GM20431 (cell line): ENCODE data around the gene SEMA7A.

Experiments used
- in situ Hi-C: fragments of 300-500 bp; cut with MseI, MboI; formaldehyde crosslinking; loops from one replicate; pipeline ENCODE4 v1.15.0; 2020; ENCODE audit warnings: low sequenced_read_pairs; ENCODE audit not compliant: unreplicated experiment

Gene SEMA7A

DNA sequence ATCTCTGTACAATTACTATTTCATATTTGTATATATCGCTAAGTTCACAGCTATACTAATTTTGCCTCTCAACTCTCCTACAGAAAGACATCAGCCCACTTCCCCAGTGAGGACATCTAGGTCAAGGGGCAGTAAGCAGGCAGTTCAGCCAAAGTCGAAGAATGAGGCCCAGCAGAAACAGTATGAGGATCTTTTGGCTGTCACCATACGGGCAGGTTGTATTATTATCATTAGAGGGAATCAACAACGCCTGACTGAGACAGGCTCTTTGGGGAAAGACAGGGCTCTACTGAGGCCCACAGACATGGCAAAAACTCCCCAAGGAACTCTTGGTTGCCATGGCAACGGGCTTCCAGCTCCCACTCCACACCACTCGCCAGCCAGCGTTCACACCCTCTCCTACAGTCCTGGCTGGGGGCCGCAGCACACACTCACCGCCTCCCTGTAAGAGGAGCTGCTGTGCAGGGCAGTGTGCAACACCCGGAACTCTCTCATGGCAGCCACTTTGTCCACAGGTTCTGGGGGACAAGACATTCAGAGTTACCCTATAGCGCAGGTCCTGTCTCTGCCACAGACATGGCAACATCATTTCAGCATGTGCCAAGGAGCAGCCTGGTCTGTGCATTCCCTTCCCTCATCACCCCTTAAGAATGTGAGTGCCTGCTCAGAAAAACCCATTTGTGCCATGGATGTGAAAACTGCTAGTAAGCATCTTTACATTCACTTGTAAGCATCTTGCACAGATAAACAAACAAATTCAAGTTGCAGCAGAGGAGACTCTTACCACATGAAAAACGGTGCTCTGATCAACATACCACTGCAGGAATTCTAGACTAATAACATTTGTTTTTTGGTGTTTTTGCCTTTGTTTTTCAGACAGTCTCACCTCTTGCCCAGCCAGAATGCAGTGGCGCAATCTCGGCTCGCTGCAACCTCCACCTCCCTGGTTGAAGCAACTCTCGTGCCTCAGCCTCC lies 18.4 kb upstream of the SEMA7A start:
- in situ Hi-C loops, result no loop called here

DNA sequence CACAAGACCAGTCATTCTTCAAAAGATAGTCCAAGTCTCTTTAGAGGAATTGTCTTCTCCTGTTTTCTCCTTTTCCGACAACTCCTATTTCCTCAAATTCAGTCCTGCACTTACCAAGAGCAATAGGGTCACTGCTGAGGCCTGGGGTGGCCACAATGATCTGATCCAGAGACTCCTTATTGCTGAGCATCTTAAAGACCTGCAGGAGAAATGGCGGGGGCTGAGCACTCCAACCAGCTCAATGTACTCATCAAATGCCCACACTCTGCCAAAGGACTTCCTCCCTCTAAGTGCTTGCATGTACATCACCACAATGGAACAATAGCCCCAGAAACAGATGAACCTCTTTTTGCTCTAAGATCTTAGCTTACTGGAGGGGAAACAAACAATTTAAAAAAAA lies 17.6 kb upstream of the SEMA7A start:
- in situ Hi-C loops, result no loop called here

DNA sequence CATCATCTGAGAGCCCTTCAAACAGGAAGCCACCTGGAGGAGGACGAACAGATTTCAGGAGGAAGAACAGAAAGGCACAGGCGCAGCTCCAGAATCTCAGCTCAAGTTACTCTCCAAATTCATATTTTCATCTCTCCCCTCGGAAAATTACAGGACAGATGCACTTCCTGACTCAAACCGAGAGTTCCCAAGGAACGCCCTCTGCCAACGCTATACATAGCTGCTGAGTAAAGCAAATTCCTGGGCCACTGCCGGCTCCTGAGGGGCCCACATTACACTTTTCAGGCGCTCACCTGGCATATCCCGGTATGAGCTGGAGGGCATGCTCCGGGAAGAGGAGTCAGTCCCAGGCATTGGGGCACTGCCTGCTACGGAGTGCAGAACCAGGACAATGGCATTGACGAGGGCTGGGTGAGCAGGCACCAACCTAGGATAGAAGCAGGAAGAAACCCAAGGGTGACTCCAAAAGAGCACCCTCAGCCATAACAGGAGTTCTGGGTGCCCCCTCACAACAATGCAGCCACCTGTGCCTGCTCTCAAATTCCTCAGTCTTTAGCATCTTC lies 16.0 kb upstream of the SEMA7A start:
- in situ Hi-C loops, result no loop called here

DNA sequence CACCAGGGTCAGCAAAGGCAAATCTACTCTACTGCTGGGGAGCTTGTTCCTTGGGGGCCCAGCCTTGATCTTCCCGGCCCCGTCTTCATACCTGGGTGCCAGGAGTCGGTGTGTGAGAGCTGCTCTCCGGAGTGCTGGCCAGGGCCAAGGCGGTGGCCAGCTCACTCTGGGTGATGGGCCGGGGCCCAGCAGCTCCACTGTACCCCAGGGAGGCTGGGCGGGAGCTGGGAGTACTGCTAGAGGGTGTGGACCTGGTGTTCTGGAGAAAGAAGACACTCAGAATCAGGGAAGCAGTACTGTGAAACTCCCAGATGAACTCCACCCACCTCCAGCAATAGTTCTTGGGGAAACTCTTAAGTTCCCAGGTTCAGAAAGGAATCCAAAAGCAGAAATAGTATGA lies 15.3 kb upstream of the SEMA7A start:
- in situ Hi-C loops, result no loop called here

DNA sequence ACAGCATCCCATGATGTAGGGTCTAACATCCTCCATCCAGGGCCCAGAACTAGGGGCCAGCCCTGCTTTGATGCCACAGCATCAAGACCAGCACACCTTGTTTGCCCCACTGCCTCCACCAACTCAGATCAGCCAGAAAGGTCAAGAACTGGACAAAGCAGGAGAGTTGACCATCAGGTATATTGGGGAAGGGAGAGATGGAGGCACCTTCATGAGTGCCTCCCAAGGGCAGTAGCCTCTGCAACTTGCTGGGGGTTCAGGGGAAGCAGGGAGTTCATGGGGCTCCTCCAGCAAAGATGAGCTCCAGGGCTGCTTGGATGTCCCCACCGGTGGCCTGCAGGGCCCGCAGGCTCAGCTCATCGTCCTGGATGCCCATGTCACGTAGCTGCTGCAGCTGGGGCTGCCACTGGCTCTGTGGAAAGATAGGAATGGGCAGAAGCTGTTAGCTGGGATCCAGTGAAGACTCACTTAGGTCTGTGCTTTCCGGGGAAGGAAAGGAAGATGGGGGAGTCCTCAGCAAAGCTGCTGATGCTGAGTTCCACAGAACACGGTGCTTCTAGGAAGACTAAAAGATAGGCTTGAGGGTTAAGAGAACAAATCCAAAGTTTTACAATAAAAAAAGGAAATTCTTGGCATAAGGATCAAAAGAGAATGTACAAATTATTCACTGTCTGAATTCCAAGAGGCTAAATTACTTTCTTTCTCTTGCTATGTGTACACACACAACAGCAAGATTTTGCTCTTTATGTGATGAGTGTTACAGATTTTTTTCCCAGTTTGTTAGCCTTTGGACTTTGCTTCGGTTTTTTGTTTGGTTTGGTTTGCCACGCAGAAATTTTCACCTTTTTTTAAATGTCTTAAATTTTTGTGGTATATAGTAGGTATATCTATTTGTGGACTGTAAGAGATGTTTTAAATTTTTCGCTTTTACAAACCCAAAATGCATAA lies 12.3 kb upstream of the SEMA7A start:
- in situ Hi-C loops, result no loop called here

DNA sequence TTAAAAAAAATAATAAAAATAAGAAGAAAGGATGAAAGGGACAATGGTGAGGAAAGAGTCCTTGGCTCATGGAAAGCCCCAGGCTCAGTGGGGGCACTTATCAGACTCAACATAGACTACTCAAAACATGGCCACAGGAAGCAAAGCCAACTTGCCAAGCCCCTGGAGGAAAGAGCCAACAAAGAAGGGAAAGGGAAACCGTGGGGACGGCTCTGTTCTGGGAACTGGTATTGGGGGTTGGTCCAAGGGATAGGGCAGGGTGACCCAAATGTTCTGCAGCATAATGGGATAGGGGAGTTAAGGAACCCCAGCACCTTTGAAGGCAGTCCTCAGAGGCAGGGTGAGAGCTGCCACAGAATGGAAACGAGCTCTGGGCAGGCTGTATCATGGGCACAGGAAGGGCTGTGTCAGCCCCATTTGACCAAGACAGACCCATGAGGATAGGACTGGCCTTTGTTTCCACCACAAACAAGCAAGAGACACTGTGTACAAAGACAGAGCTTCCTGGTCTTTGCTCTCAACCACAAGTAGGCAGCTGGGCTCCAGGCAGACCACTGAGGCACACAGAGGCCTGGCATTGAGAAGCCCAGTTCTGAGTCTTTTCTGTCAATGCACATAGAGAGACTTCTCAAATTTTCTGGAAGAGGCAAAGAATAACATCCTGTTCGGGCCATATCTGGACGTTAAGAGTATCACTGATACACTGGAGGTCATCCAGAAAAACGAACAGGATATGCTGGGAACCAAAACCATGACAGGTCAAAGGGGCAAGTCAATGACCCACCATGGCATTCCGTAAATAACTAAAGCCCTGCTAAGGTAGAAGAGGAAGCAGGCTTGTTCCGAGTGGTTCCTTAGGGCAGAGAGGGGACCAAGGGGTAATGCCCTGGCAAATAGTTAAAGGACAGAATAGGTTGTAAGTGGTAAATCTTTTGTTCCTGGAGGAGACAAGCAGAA lies 10.6 kb upstream of the SEMA7A start:
- in situ Hi-C loops, result loop anchor here (5.0 kb wide), 1 partner anchor 62 kb away; no protein-coding TSS in a partner anchor

DNA sequence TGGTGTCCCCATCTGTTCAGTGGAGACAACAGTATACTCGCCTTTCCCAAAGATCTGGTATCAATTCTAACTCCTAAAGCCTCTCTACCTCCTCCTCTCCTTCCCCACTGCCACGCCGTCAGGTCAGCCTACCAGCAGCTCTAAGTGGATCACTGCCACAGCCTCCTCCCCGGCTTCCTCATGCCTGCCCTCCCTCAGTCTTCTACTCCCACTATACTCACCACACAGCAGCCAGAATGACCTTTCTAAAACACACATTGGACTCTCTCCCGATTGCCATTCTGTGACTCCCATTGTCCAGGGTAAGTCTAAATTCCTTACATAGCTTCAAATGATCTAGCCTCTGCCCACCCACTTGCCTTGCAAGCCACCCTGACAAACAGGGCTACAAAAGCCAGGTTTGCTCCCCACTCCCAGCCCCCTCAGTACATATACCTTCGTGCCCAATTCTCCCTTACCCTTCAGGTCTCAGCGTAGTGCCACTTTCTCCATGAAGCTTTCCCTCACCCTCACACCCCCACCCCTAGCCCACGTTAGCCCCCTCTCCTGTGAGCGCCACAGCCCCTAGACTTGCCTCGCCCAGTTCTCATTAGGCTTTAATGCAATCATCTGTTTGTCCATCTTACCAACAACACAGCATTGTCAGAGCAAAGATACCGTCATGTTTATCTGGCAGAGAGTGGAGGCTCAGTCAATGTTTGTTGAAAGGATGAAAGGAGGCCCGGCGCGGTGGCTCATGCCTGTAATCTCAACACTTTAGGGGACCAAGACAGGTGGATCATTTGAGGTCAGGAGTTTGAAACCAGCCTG lies 9.5 kb upstream of the SEMA7A start:
- in situ Hi-C loops, result loop anchor here (5.0 kb wide), 1 partner anchor 61 kb away; no protein-coding TSS in a partner anchor

DNA sequence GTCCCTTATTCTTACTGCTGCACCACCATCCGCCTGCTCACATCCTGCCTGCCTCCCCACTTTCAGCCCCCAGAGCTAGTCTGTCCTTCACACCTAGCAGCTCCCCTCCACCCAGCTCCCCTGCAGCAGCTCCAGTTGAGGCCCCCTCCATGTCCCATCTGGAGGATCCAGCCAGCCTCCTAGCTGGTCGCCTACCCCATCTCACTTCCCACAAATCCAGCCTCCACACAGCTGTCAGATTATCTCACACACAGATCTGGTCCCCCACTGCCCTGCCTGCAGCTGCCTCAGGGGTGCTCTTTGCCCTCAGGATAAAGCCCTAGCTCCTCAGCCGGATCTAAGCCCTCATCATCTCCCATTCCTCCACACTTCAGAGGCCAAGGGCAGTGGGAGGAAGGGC lies 8.8 kb upstream of the SEMA7A start:
- in situ Hi-C loops, result loop anchor here (5.0 kb wide), 1 partner anchor 60 kb away; no protein-coding TSS in a partner anchor

DNA sequence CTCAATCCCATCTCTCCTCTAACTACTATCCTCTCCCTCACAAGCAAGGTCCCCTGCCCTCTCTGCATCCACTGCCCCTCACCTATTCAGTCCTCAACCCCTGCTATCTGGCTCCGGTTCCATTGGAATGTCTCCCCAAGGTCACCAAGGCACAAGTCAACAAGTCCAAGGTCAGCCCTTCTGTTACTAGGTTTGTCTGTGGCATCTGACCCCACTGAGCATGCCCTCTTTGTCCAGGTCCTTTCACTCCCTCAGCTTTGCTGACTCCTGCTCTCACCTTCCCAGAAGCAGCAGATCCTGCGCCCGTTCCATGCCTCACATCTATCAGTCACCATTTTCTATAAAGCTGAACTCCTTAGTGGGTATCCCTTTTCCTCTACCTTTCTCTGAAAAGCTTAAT lies 8.3 kb upstream of the SEMA7A start:
- in situ Hi-C loops, result loop anchor here (5.0 kb wide), 1 partner anchor 60 kb away; no protein-coding TSS in a partner anchor

DNA sequence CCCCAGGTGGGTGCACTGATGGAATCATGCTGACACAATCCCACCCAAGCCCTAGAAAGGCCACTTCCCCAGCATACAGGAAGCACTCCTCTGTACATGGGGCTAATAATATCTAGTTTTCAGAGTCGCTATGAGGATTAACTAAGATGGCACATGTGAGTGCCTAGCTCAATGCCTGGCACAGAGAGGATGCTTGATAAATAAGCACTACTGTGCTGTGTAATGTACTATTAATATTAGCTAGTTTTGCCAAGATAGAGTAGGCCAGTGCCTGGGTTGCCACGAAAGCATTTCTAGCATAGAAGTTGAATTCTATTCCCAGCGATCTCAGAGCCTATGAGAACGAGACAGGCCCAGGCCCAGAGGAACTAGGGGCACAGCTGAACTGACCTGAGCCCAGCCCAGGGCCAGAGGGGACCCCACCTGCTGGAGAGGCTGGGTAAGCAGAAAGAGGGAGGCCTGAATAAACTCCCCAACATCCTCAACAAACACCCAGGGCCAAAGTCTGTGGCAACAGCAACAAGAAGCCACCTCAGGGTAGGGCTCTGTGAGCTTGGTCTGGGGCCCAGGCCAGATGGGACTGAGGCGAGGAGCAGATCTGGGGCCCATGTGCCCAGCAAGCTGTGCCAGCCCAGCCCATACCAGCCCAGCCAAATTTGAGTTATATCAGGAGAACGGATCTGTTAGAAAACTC lies 7.6 kb upstream of the SEMA7A start:
- in situ Hi-C loops, result loop anchor here (5.0 kb wide), 1 partner anchor 59 kb away; no protein-coding TSS in a partner anchor

DNA sequence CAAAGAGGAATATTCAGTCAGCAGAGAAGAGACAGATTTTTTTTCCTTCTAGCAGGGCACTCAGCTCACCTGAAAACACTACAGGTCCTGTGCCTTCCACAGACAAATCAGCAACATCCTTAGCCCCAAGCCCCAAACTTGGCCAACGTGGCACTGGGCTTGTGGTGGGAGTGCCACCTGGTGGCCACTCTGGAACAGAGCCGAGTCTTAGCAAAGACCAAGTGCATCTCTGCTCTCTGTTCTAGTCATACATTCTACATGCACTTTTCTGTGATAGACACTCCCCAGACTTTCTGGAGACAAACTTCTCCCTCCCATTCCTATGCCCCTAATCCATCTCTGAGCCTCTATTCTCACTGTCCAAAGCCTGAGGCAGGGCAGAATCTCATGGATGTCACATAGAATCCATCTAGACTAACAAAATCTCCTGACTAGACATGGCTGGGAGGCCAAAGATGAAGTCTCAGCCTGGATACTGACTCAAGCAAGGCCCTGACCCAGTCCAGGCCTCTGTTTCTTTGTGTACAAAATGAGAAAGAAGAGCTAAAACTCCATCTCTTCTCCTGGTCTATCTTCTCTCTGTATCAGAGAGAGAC lies 5.1 kb upstream of the SEMA7A start:
- in situ Hi-C loops, result no loop called here

DNA sequence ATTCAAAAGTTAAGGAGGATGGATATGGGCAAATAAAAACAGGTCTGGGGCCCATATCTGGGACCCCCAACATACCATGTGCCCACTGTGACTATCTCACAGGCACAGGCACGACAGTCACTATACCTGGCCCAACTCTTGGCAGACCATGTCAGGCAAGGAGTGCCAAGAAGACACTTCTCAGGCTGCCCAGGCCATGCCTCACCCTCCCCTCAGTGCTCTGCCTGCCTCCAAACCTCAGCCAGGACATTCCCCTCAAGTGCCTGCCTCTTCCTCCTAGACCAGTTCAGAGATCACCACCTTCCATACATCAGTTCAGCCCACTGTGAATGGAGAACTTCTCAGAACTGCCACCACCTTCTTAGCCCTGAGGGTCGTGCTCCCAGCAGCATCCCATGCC lies 4.4 kb upstream of the SEMA7A start:
- in situ Hi-C loops, result no loop called here

DNA sequence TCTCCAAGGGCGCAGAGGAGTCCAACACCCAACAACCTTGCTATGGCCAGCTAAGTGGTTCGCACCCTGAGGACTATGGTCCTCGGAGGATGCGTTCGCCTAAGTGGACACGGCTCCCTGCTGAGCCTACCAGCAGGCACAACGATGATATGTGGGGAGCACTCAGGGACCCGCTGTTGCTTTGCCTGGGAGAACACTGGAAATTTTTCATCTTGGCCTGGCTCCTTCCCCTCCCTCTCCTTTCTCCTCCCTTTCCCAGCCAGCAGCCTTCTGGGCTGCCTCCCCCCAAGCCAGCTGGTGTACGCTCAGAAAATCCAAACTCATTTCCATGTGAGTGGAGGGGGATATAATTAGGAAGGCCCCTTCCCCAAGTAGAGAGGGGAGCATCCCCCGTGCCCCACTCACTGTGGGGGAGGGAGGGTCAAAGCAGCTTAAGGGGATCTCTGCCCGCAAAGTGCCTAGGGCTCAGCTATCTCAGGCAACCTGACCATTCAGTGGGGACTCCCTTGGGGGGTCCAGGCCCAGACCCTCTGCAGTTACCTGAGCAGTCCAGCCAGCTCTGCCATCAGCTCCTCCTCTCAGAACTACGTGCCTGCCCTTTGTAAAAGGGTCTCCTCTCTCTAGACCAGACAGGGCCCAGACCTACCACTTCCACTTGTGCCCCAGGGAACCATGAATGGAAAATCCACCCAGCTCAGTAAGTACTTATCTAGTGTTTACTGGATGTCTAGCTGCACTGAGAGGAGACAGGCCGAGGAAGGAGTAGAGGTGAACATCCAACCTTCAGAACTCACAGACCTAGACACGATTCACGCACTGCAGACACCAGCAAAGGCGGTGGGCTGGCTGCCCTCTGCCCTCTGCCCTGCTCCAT lies 742 bp upstream of the SEMA7A start:
- in situ Hi-C loops, result no loop called here

DNA sequence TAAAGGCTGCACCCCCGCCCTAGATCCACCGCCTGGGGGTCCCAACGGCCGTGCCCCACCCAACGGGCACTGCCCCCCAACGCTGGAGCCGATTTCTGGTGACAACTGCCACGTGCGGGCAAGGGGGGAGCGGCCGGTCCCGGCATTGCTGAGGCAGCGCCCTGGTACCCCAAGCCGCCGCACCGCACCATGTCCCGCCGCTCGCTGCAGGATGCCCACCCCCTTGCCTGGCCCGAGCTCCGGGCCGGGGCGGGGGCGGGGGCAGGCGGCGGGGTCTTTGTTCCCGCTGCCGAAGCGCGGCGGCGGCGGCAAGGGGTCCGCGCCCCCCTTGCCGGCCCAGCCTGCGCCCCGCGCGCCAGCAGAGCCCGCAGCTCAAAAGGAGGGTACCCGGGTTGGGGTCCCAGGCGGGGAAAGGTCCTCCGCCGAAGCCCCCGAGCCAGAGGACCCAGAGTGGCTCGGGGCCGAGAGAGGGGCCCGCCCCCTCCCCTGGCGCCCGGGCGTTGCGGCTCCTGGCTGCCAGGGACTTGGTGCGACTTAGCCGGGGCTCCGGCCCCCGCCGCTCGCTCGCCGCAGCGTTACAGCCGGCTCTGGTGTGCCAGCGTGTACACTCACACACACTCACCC lies 678 bp downstream of the SEMA7A start:
- in situ Hi-C loops, result no loop called here

DNA sequence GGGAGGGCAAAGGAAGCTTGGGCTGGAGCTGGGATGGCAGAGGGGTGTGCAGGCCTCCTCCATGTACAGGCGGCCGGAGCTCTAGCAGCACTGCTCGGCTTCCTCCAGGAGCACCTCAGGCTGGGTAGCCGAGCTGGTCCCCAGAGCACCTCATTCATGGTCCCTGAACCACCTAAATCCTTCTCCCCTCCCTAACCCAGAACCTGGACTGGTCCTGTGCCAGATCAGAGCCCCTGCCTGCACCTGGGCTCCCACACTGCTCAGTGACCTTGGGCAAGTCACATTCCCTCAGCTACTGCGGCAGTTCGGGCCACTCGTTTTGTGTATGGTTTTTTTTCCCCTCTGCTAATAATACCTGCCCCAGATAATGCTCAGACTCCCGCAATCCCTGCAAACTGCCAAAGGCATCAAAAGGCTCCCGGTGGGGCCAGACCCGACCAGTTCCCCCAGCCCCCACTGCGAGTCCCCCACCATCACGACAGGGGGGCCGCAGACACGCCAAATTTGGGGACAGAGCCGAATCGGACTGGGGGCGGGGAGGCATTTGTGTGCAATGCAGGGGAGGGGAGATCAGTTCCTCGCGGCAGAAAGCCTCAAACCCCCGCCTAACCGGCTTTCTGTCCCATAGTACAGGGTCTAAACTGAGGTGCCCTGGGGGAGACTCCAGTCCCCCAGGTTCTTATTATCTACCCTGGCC lies 1.3 kb downstream of the SEMA7A start:
- in situ Hi-C loops, result no loop called here
